GM23338 (cell line): Measurements from ENCODE around the gene C1QTNF5. TPM values are rescaled to one million over a fixed set of nuclear protein-coding genes. Genes with fewer than 3 reads are reported as not detected.
A peak's percentile ranks its signal among the peaks of the same experiment; 100 is the strongest.

Experiments used
- ATAC-seq: fragments of 200-7000 bp; cut with Tn5 transposase; 3 replicates; pipeline ENCODE4 v1.9.1; 2020
- DNase-seq: peaks from one replicate; pipeline ENCODE4 v3.0.0-alpha.2; 2015; ENCODE audit warnings: low spot score
- H2AFZ ChIP-seq: fragments of 200-600 bp; sonication (generic); 2 replicates; pipeline ENCODE4 v1.8.0; 2016; ENCODE audit warnings: antibody characterized with exemption, mild to moderate bottlenecking, moderate library complexity
- H3F3A ChIP-seq: fragments of 200-600 bp; sonication (generic); replicated peaks from 2 replicates; pipeline ENCODE4 v1.8.0; 2017; ENCODE audit warnings: antibody characterized with exemption, mixed run types, low read depth
- H3K27ac ChIP-seq: fragments of 200-600 bp; sonication (generic); 2 replicates; pipeline ENCODE4 v1.6.1; 2016; ENCODE audit warnings: low read depth
- H3K27me3 ChIP-seq: fragments of 200-600 bp; sonication (generic); 2 replicates; pipeline ENCODE4 v1.8.0; 2016; ENCODE audit warnings: mild to moderate bottlenecking, mixed run types, moderate library complexity; ENCODE audit not compliant: insufficient read depth
- H3K36me3 ChIP-seq: fragments of 200-600 bp; sonication (generic); 2 replicates; pipeline ENCODE4 v1.8.0; 2016; ENCODE audit warnings: mild to moderate bottlenecking; ENCODE audit not compliant: insufficient read depth
- H3K4me1 ChIP-seq: fragments of 200-600 bp; sonication (generic); 2 replicates; pipeline ENCODE4 v1.8.0; 2016; ENCODE audit warnings: mild to moderate bottlenecking, moderate library complexity; ENCODE audit not compliant: insufficient read depth
- H3K4me2 ChIP-seq: fragments of 200-600 bp; sonication (generic); 2 replicates; pipeline ENCODE4 v1.7.1; 2017; ENCODE audit warnings: mixed run types
- H3K4me3 ChIP-seq: fragments of 200-600 bp; sonication (generic); 2 replicates; pipeline ENCODE4 v1.6.1; 2016; ENCODE audit warnings: mixed run types
- H3K79me2 ChIP-seq: fragments of 200-600 bp; sonication (generic); replicated peaks from 2 replicates; pipeline ENCODE4 v1.8.0; 2017; ENCODE audit warnings: mild to moderate bottlenecking; ENCODE audit not compliant: insufficient read depth
- H3K9me2 ChIP-seq: fragments of 200-600 bp; sonication (generic); 2 replicates; pipeline ENCODE4 v1.8.0; 2017; ENCODE audit not compliant: insufficient read depth
- H4K20me1 ChIP-seq: fragments of 200-600 bp; sonication (generic); replicated peaks from 2 replicates; pipeline ENCODE4 v1.8.0; 2017; ENCODE audit warnings: mild to moderate bottlenecking; ENCODE audit not compliant: insufficient read depth
- H3K27ac Mint-ChIP-seq: 2 replicates; pipeline ENCODE4 v1.8.0; 2020; ENCODE audit warnings: inconsistent platforms, mild to moderate bottlenecking, moderate library complexity, mixed read lengths
- H3K27me3 Mint-ChIP-seq: 3 replicates; pipeline ENCODE4 v1.8.0; 2022; ENCODE audit warnings: low read depth, mild to moderate bottlenecking, moderate library complexity, mixed read lengths, inconsistent platforms; ENCODE audit not compliant: insufficient read depth, poor library complexity
- H3K36me3 Mint-ChIP-seq: 3 replicates; pipeline ENCODE4 v1.8.0; 2021; ENCODE audit warnings: low read depth, mild to moderate bottlenecking, inconsistent platforms, moderate library complexity, mixed read lengths
- H3K4me1 Mint-ChIP-seq: 3 replicates; pipeline ENCODE4 v1.8.0; 2020; ENCODE audit warnings: mild to moderate bottlenecking, inconsistent platforms, mixed read lengths
- H3K4me3 Mint-ChIP-seq: 3 replicates; pipeline ENCODE4 v1.8.0; 2021; ENCODE audit warnings: moderate library complexity, mild to moderate bottlenecking, inconsistent platforms, mixed read lengths
- H3K9me3 Mint-ChIP-seq: 3 replicates; pipeline ENCODE4 v1.8.0; 2020; ENCODE audit warnings: moderate library complexity, mild to moderate bottlenecking, inconsistent platforms, mixed read lengths
- CREB1 ChIP-seq: fragments of 250-450 bp; sonication (Bioruptor Pico); IDR thresholded peaks from 2 replicates; pipeline ENCODE4 v1.5.0; 2020; ENCODE audit warnings: low read depth, mild to moderate bottlenecking, moderate library complexity
- EZH2 ChIP-seq: fragments of 200-600 bp; sonication (generic); IDR thresholded peaks from one replicate; pipeline ENCODE4 v1.8.0; 2017; ENCODE audit warnings: antibody characterized with exemption, mild to moderate bottlenecking, low read depth; ENCODE audit not compliant: unreplicated experiment
- EZH2phosphoT487 ChIP-seq: fragments of 200-600 bp; sonication (generic); IDR thresholded peaks from one replicate; pipeline ENCODE4 v1.8.1; 2018; ENCODE audit warnings: antibody characterized with exemption; ENCODE audit not compliant: unreplicated experiment
- NANOG ChIP-seq: IDR thresholded peaks from 2 replicates; pipeline ENCODE4 v1.6.1; 2016; ENCODE audit warnings: antibody characterized with exemption, borderline replicate concordance
- POLR2AphosphoS5 ChIP-seq: IDR thresholded peaks from 2 replicates; pipeline ENCODE4 v1.6.1; 2016; ENCODE audit warnings: antibody characterized with exemption, low read depth
- STAT1 ChIP-seq: IDR thresholded peaks from one replicate; pipeline ENCODE4 v1.6.1; 2016; ENCODE audit warnings: antibody characterized with exemption; ENCODE audit not compliant: unreplicated experiment
- ZNF114 ChIP-seq: fragments of 250-450 bp; sonication (Bioruptor Pico); IDR thresholded peaks from 2 replicates; pipeline ENCODE4 v1.5.0; 2020; ENCODE audit warnings: mild to moderate bottlenecking, moderate library complexity
- ZNF331 ChIP-seq: fragments of 250-450 bp; sonication (Bioruptor Pico); IDR thresholded peaks from 2 replicates; pipeline ENCODE4 v1.5.0; 2020; ENCODE audit warnings: low read depth, mild to moderate bottlenecking, moderate library complexity
- polyA plus RNA-seq: library from polyadenylated mRNA; unstranded; fragments of >200 nt; fragmentation: Nextera tagmentation; extraction: Ambion mirVana; gene quantifications from 2 replicates; pipeline ENCODE4 v1.2.1, GENCODE V29; 2016
- total RNA-seq: library from RNA; depleted of rRNA; stranded (reverse); fragments of >200 nt; shearing (Covaris generic); gene quantifications from 2 replicates; pipeline ENCODE4 v1.2.3, GENCODE V29; 2014
- TF ChIP-seq, protein P1 (sequence below): IDR thresholded peaks from 2 replicates; pipeline ENCODE4 v1.6.1; 2016; ENCODE audit warnings: antibody characterized with exemption
- TF ChIP-seq, protein P2 (sequence below): IDR thresholded peaks from one replicate; pipeline ENCODE4 v1.6.1; 2018; ENCODE audit warnings: antibody characterized with exemption; ENCODE audit not compliant: unreplicated experiment
- TF ChIP-seq, protein P3 (sequence below), 2 experiments: fragments of 200-600 bp in 1 of 2; sonication (generic) in 1 of 2; conservative IDR thresholded peaks; 2 replicates each; pipeline versions ENCODE4 v1.5.1 to v1.6.1; 2016 to 2017; ENCODE audit warnings: antibody characterized with exemption in 2 of 2, low read depth in 2 of 2, mild to moderate bottlenecking in 2 of 2, moderate library complexity in 1 of 2

C1QTNF5 gene
- total and polyA plus RNA-seq, 2 experiments from 2014 or later, result 1.9 TPM

DNA sequence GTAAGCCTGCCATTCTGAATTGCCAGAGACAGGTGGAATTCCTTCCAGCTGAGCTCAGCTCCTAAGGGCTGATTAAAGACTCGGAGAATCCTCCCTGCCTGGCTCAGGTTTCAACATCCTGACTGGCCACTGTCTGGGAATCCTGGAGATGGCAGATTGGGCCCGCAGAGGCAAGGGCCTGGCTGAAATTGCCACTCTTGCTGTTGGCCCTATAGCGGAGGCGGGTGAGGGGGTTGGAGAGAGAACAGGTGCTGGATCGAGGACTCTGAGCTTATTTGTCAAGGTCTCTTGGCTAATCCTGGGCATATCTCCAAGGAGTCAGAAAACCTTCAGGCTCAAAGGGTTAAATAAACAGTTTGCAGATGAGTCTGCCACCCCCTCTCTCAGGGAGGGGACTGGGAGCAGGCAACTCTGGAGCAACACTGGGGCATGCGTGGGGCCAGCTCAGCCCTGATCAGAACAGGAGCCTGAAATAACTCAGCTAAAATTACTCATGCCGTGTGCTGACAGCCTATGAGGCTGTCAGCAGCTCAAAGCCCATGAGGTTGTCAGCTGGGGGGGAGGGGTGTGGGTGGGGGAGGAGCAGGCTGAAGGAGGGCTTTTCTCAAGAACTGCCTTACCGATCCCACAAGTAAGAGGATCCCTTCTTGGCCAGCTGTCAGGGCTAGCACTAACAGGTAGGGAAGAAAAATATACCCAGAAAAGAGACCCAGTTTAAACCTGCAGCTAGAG is 20.5 kb upstream of the C1QTNF5 start:
- H3K27ac Mint-ChIP-seq, result no peak overlapping the region
- ATAC-seq, result peak; percentile 50
- H3K27me3 ChIP-seq, result peaks cover 50% of the 10 kb centered on the region
- peaks cover under 1% of the 10 kb centered on the region; the same call in 1 of the 3 replicates for H3K9me3 Mint-ChIP-seq
- TF ChIP-seq, protein P1, sequence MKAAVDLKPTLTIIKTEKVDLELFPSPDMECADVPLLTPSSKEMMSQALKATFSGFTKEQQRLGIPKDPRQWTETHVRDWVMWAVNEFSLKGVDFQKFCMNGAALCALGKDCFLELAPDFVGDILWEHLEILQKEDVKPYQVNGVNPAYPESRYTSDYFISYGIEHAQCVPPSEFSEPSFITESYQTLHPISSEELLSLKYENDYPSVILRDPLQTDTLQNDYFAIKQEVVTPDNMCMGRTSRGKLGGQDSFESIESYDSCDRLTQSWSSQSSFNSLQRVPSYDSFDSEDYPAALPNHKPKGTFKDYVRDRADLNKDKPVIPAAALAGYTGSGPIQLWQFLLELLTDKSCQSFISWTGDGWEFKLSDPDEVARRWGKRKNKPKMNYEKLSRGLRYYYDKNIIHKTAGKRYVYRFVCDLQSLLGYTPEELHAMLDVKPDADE, result no peak
- TF ChIP-seq, protein P2, sequence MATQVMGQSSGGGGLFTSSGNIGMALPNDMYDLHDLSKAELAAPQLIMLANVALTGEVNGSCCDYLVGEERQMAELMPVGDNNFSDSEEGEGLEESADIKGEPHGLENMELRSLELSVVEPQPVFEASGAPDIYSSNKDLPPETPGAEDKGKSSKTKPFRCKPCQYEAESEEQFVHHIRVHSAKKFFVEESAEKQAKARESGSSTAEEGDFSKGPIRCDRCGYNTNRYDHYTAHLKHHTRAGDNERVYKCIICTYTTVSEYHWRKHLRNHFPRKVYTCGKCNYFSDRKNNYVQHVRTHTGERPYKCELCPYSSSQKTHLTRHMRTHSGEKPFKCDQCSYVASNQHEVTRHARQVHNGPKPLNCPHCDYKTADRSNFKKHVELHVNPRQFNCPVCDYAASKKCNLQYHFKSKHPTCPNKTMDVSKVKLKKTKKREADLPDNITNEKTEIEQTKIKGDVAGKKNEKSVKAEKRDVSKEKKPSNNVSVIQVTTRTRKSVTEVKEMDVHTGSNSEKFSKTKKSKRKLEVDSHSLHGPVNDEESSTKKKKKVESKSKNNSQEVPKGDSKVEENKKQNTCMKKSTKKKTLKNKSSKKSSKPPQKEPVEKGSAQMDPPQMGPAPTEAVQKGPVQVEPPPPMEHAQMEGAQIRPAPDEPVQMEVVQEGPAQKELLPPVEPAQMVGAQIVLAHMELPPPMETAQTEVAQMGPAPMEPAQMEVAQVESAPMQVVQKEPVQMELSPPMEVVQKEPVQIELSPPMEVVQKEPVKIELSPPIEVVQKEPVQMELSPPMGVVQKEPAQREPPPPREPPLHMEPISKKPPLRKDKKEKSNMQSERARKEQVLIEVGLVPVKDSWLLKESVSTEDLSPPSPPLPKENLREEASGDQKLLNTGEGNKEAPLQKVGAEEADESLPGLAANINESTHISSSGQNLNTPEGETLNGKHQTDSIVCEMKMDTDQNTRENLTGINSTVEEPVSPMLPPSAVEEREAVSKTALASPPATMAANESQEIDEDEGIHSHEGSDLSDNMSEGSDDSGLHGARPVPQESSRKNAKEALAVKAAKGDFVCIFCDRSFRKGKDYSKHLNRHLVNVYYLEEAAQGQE, result no peak
- TF ChIP-seq STAT1, result no peak
- peak overlapping the region; percentile 69 for H3K4me2 ChIP-seq
- no peaks in the 10 kb centered on the region for H3K36me3 ChIP-seq
- peaks cover 34% of the 10 kb centered on the region for H3K27me3 Mint-ChIP-seq
- DNase-seq, result peak; percentile 88
- H3K4me3 Mint-ChIP-seq, result peak overlapping the region; percentile 62
- H3K4me1 Mint-ChIP-seq, result peaks cover 44% of the 10 kb centered on the region
- peaks cover 19% of the 10 kb centered on the region for H3K36me3 Mint-ChIP-seq
- H3K9me2 ChIP-seq, result no peaks in the 10 kb centered on the region
- peaks cover 4% of the 10 kb centered on the region; the same call in 1 of the 2 replicates for H4K20me1 ChIP-seq
- peaks cover 38% of the 10 kb centered on the region for H3K4me1 ChIP-seq
- H3F3A ChIP-seq, result peaks cover 3% of the 10 kb centered on the region; the same call in 1 of the 2 replicates
- H3K27ac ChIP-seq, result peak overlapping the region; percentile 63; the same call in 1 of the 2 replicates
- H3K4me3 ChIP-seq, result peak overlapping the region; percentile 45
- H2AFZ ChIP-seq, result no peak overlapping the region
- no peaks in the 10 kb centered on the region for H3K79me2 ChIP-seq

DNA sequence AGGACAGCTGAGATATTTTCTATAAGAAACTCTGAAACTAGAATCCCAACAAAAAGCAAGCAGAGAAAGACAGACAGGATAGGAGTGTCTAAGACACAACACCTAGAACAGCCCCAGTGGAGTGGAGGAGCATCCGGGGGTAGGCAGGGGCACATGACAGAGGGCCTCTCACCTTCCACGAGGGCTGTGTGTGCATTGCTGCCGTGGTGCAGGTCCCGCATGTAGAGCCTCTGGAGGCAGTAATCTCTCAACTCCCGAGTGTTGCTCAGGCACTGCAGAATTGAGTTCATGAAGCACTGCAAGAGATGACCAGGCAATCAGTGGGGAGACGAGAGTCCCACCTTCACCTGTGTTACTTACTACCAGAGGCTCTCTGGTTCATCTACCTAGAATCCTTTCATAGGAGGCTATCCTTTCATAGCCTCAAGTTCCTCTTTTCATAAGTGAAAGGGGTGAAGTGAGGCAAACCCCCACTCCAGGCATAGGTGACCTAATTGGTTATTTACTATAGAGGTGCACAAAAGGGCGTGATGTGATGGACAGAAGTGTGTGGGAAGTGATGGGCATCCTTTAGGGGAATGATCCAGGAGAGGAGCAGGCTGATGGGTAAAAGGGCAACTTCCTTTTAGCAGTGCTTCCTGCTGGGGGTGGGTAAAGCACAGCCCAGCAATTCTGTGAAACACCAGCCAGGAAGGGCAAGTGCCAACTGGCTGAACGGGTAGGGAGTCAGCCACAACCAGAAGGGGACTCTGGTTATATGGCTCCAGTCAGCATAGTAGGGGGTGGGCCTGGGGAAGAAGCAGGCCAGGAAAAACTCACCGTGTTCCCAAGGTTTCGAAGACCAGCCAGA is 18.9 kb upstream of the C1QTNF5 start:
- Histone ChIP-seq H4K20me1 (peaks cover 4% of the 10 kb centered on the region; the same call in 1 of the 2 replicates), H3K79me2 (no peaks in the 10 kb centered on the region), H3K9me2 (no peaks in the 10 kb centered on the region), H3K4me2 (no peak overlapping the region), H2AFZ (no peak overlapping the region), H3K27me3 (peaks cover 49% of the 10 kb centered on the region), H3K36me3 (no peaks in the 10 kb centered on the region), H3F3A (peaks cover 3% of the 10 kb centered on the region; the same call in 1 of the 2 replicates), H3K4me3 (no peak overlapping the region), H3K27ac (no peak overlapping the region), H3K4me1 (peaks cover 42% of the 10 kb centered on the region)
- peaks cover 43% of the 10 kb centered on the region for H3K4me1 Mint-ChIP-seq
- peaks cover 19% of the 10 kb centered on the region for H3K36me3 Mint-ChIP-seq
- H3K9me3 Mint-ChIP-seq, result no peaks in the 10 kb centered on the region; the same call in 2 of the 3 replicates
- H3K4me3 Mint-ChIP-seq, result no peak overlapping the region; the same call in 2 of the 3 replicates
- ATAC-seq (no peak), DNase-seq (no peak)
- peaks cover 26% of the 10 kb centered on the region for H3K27me3 Mint-ChIP-seq
- no peak overlapping the region for H3K27ac Mint-ChIP-seq
- TF ChIP-seq NANOG, result no peak
- TF ChIP-seq POLR2AphosphoS5, result no peak
- no peak for TF ChIP-seq ZNF114
- no peak for TF ChIP-seq EZH2
- no peak for TF ChIP-seq ZNF331 (CRISPR knock-in tag)
- TF ChIP-seq, protein P3, sequence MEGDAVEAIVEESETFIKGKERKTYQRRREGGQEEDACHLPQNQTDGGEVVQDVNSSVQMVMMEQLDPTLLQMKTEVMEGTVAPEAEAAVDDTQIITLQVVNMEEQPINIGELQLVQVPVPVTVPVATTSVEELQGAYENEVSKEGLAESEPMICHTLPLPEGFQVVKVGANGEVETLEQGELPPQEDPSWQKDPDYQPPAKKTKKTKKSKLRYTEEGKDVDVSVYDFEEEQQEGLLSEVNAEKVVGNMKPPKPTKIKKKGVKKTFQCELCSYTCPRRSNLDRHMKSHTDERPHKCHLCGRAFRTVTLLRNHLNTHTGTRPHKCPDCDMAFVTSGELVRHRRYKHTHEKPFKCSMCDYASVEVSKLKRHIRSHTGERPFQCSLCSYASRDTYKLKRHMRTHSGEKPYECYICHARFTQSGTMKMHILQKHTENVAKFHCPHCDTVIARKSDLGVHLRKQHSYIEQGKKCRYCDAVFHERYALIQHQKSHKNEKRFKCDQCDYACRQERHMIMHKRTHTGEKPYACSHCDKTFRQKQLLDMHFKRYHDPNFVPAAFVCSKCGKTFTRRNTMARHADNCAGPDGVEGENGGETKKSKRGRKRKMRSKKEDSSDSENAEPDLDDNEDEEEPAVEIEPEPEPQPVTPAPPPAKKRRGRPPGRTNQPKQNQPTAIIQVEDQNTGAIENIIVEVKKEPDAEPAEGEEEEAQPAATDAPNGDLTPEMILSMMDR (conservative IDR thresholded peaks at IDR 0.05; ENCODE audit: low read depth in 2 of 2), result no peak
- no peak for TF ChIP-seq EZH2phosphoT487
- no peak for TF ChIP-seq CREB1 (CRISPR knock-in tag)
